HG03139 (cell line): ENCODE measurements around the gene GBX2.

Experiments used
- ATAC-seq: cut with Tn5 transposase; IDR thresholded peaks from one replicate; pipeline ENCODE4 v1.9.1; 2021; ENCODE audit not compliant: unreplicated experiment

GBX2 gene

DNA sequence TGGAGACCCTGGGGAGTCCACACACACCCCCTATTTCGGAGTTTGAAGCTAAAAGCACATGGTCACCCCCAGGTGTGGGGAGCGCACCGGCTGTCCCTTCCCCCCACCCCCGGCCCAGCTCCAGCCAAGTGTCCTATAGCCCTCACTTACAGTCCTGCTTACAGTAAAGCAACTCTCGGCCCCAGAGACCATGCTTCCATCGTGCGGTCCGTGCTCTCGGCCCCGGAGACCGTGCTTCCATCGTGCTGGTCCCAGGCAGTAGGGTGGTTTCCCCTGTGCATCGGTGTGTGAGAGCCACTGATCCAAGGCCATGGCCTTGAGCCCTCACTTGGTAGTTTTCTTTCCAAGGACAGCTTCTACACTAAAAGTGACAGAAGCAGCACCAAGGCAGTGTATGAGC is 48.7 kb downstream of the GBX2 start:
- ATAC-seq = no peak

DNA sequence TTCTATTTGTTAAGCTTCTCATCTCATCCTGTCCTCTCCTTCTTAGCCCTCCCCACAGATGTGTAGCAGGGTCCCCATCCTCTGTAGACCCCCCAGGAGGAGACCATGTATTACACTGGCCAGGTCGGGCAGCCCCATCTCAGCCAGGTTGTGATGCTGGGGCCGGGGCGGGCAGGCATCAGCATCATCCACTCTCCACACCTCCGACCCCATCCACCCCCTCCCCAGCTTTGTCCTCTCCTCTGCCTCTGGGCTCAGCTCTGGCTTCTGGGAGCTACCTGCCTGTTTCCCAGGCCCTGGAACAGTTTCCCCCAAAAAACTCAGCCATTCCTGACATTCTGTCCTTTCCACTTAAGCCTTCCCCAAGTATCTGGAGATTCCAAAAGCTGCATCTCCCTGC is 49.2 kb downstream of the GBX2 start:
- no peak for ATAC-seq

- ATAC-seq = no peak
Observed at GRCh38 chr2:236117861-236118269, 50.3 kb downstream of the GBX2 start.

- ATAC-seq = no peak
Observed at GRCh38 chr2:236117401-236117800, 50.8 kb downstream of the GBX2 start.
